Liver (tissue), 9 donors: ENCODE measurements around the gene CALU. TPM values are rescaled to one million over a fixed set of nuclear protein-coding genes. Genes with fewer than 3 reads are reported as not detected.

ENCODE experiments used
- DNase-seq: peaks from one replicate; pipeline ENCODE4 v3.0.0-alpha.2; 2017; ENCODE audit warnings: low spot score
- H3K27ac ChIP-seq, 2 donors: one replicate each; pipeline ENCODE4 v1.7.0; 2013; ENCODE audit warnings: inconsistent platforms in 2 of 2, low read length in 2 of 2, control low read depth in 1 of 2, low read depth in 1 of 2, mild to moderate bottlenecking in 1 of 2
- H3K27me3 ChIP-seq, 4 donors: one replicate each; pipeline versions ENCODE4 v1.6.1 to v1.7.0; 2013; ENCODE audit warnings: low read length in 3 of 4, inconsistent platforms in 1 of 4, mild to moderate bottlenecking in 1 of 4, moderate library complexity in 1 of 4; ENCODE audit not compliant: control insufficient read depth in 4 of 4, insufficient read depth in 4 of 4
- H3K36me3 ChIP-seq, 4 donors: one replicate each; pipeline versions ENCODE4 v1.6.1 to v1.7.0; 2013; ENCODE audit warnings: low read length in 3 of 4, mild to moderate bottlenecking in 3 of 4, low read depth in 1 of 4, moderate library complexity in 1 of 4; ENCODE audit not compliant: control insufficient read depth in 4 of 4, insufficient read depth in 3 of 4
- H3K4me1 ChIP-seq, 4 donors: one replicate each; pipeline versions ENCODE4 v1.6.1 to v1.7.0; 2013; ENCODE audit warnings: low read length in 3 of 4, mild to moderate bottlenecking in 3 of 4, moderate library complexity in 1 of 4; ENCODE audit not compliant: control insufficient read depth in 4 of 4, insufficient read depth in 4 of 4
- H3K4me3 ChIP-seq, 3 donors: one replicate each; pipeline versions ENCODE4 v1.6.1 to v1.7.0; 2013; ENCODE audit warnings: low read length in 3 of 3, control low read depth in 1 of 3, low read depth in 1 of 3, mild to moderate bottlenecking in 1 of 3
- H3K9ac ChIP-seq, 2 donors: one replicate each; pipeline ENCODE4 v1.7.0; 2013; ENCODE audit warnings: low read length in 2 of 2, mild to moderate bottlenecking in 2 of 2, moderate library complexity in 2 of 2, control low read depth in 1 of 2, low read depth in 1 of 2
- H3K9me3 ChIP-seq, 4 donors: one replicate each; pipeline versions ENCODE4 v1.6.1 to v1.7.0; 2013; ENCODE audit warnings: low read length in 3 of 4; ENCODE audit not compliant: control insufficient read depth in 4 of 4
- EGR1 ChIP-seq, 2 donors: IDR thresholded peaks; 2 replicates each; pipeline ENCODE4 v1.6.1; 2016 to 2018; ENCODE audit warnings: antibody characterized with exemption in 2 of 2, low read depth in 2 of 2
- FOXA1 ChIP-seq: IDR thresholded peaks from 2 replicates; pipeline ENCODE4 v1.6.1; 2016; ENCODE audit warnings: antibody characterized with exemption
- FOXA2 ChIP-seq: IDR thresholded peaks from 2 replicates; pipeline ENCODE4 v1.6.1; 2016; ENCODE audit warnings: antibody characterized with exemption
- GABPA ChIP-seq, 2 donors: IDR thresholded peaks in 1 of 2; conservative IDR thresholded peaks in 1 of 2; 2 replicates each; pipeline ENCODE4 v1.6.1; 2016; ENCODE audit warnings: antibody characterized with exemption in 2 of 2, mild to moderate bottlenecking in 1 of 2, moderate library complexity in 1 of 2
- HNF4A ChIP-seq, 2 donors: conservative IDR thresholded peaks; 2 replicates each; pipeline ENCODE4 v1.6.1; 2016; ENCODE audit warnings: antibody characterized with exemption in 2 of 2, mild to moderate bottlenecking in 2 of 2
- HNF4G ChIP-seq: IDR thresholded peaks from 2 replicates; pipeline ENCODE4 v1.6.1; 2016; ENCODE audit warnings: antibody characterized with exemption
- MAX ChIP-seq: IDR thresholded peaks from 2 replicates; pipeline ENCODE4 v1.6.1; 2016; ENCODE audit warnings: antibody characterized with exemption
- NR2F2 ChIP-seq: IDR thresholded peaks from 2 replicates; pipeline ENCODE4 v1.6.1; 2016; ENCODE audit warnings: antibody characterized with exemption
- RAD21 ChIP-seq, 2 donors: IDR thresholded peaks; 2 replicates each; pipeline ENCODE4 v1.6.1; 2016; ENCODE audit warnings: antibody characterized with exemption in 2 of 2, mild to moderate bottlenecking in 2 of 2
- REST ChIP-seq: IDR thresholded peaks from 2 replicates; pipeline ENCODE4 v1.6.1; 2016; ENCODE audit warnings: antibody characterized with exemption, mild to moderate bottlenecking
- RXRA ChIP-seq, 2 donors: IDR thresholded peaks; 2 replicates each; pipeline ENCODE4 v1.6.1; 2017 to 2018; ENCODE audit warnings: antibody characterized with exemption in 2 of 2, mild to moderate bottlenecking in 1 of 2
- SP1 ChIP-seq: IDR thresholded peaks from 2 replicates; pipeline ENCODE4 v1.6.1; 2018; ENCODE audit warnings: antibody characterized with exemption, mild to moderate bottlenecking
- TAF1 ChIP-seq: conservative IDR thresholded peaks from 2 replicates; pipeline ENCODE4 v1.6.1; 2016; ENCODE audit warnings: antibody characterized with exemption, mild to moderate bottlenecking
- YY1 ChIP-seq: IDR thresholded peaks from 2 replicates; pipeline ENCODE4 v1.6.1; 2016; ENCODE audit warnings: antibody characterized with exemption, mild to moderate bottlenecking
- ZBTB33 ChIP-seq: IDR thresholded peaks from 2 replicates; pipeline ENCODE4 v1.6.1; 2016; ENCODE audit warnings: antibody characterized with exemption
- WGBS: extraction: QIAGEN DNeasy Blood & Tissue Kit; methylation state at CpG from one replicate; pipeline ENCODE4 v1.1.7; 2013; 5-methylcytosine and 5-hydroxymethylcytosine counted together
- polyA plus RNA-seq, 2 donors: library from polyadenylated mRNA; stranded (reverse) in 1 of 2; unstranded in 1 of 2; fragments of 200-250 nt in 1 of 2; fragments of >200 nt in 1 of 2; fragmentation: Nextera tagmentation in 1 of 2; extraction: Ambion mirVana in 1 of 2; gene quantifications; one replicate each; pipeline versions ENCODE4 v1.2.1 to v1.2.3, GENCODE V29; 2013 to 2015
- total RNA-seq, 2 donors: library from RNA; depleted of rRNA; stranded (reverse); fragments of >200 nt; gene quantifications; one replicate each; pipeline ENCODE4 v1.2.3, GENCODE V29; 2014
- TF ChIP-seq, protein P1 (sequence below): IDR thresholded peaks from 2 replicates; pipeline ENCODE4 v1.6.1; 2016; ENCODE audit warnings: antibody characterized with exemption
- donor health status: healthy.
- donor health status: healthy.
- donor health status: healthy.
- donor health status: healthy.
- donor health status: healthy.

CALU gene
- total and polyA plus RNA-seq, 4 donors, result 37.1 to 57.9 (median 42.5) TPM

DNA sequence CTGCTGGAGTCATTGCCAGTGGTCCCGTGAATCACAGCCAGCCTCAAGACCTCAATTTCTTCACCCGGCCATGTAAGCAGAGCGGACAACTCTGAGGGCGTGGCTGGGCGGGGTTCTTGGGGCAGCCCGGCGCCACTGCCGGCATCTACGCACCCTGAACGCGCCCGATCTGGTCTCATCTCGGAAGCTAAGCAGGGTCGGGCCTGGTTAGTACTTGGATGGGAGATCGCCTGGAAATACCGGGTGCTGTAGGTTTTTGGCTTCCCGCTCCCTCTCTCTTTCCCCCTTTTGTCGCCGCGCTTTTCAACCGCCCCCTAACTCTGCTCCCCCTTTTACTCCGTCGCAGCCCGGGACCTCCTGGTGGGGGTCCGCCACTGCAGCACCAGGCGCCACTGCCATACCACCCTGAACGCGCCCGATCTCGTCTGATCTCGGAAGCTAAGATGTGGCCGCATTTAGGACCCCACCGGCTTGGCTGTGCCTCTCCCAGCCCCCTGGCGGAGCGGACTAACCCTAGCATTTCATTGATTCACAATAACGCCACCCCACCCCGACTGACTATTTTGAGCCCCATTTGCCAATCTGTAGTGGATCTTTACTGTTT is 41.8 kb upstream of the CALU start:
- Histone ChIP-seq H3K9ac (no peak overlapping the region), H3K27ac (no peak overlapping the region), H3K9me3 (no peaks in the 10 kb centered on the region), H3K4me1 (peaks cover 0 to 3% (median 0%) of the 10 kb centered on the region in 4 donors), H3K4me3 (peak overlapping the region in 1 of 3 donors; percentile 29), H3K27me3 (peaks cover 0 to 20% (median 3%) of the 10 kb centered on the region in 4 donors), H3K36me3 (no peaks in the 10 kb centered on the region)
- no peak for TF ChIP-seq GABPA (IDR thresholded peaks at IDR 0.05 in 1 of 2, conservative IDR thresholded peaks at IDR 0.05 in 1 of 2)
- TF ChIP-seq ZBTB33, result no peak
- TF ChIP-seq, protein P1, sequence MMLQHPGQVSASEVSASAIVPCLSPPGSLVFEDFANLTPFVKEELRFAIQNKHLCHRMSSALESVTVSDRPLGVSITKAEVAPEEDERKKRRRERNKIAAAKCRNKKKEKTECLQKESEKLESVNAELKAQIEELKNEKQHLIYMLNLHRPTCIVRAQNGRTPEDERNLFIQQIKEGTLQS, result no peak
- TF ChIP-seq EGR1 (IDR thresholded peaks at IDR 0.05; ENCODE audit: low read depth in 2 of 2), result no peak
- TF ChIP-seq HNF4G, result no peak
- no peak for TF ChIP-seq RXRA (IDR thresholded peaks at IDR 0.05)
- no peak for TF ChIP-seq REST
- TF ChIP-seq YY1, result no peak
- TF ChIP-seq RAD21 (IDR thresholded peaks at IDR 0.05), result no peak
- no peak for TF ChIP-seq SP1
- peak; percentile 55 for DNase-seq
- 8% methylated on average over 37 of the region's 37 CpGs for WGBS

DNA sequence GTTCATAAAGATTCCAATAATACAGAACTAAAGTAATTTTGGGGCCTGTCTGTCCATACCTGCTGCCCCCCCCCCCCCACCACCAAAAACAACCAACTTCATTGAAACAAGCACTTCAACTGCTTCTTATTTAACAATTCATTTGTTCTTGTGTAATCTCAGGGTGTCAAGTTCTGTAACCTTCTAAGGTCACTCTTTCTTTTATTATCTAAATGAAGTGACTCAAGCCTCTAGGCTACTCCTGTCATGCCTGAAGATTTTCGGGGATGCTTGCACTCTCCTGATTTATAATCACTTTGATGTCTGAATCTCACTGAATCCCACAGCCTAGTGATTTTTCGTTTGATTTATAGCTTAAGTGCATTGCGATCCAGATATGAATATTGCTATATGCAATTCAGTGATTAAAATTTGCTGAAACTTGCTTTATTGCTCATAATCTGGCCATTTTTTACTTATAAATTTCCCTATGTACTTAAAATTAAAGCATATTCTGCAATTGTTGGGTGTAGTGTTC is 39.9 kb upstream of the CALU start:
- 71% methylated on average over 3 of the region's 3 CpGs for WGBS
- DNase-seq, result no peak
- no peaks in the 10 kb centered on the region for H3K9me3 ChIP-seq
- H3K36me3 ChIP-seq, result no peaks in the 10 kb centered on the region
- H3K4me1 ChIP-seq, result peaks cover 0 to 3% (median 0%) of the 10 kb centered on the region in 4 donors
- TF ChIP-seq HNF4G (no peak), HNF4A (conservative IDR thresholded peaks at IDR 0.05) (no peak), SP1 (no peak), NR2F2 (no peak), REST (no peak), FOXA1 (no peak), ZBTB33 (no peak), MAX (no peak), EGR1 (IDR thresholded peaks at IDR 0.05; ENCODE audit: low read depth in 2 of 2) (no peak), RAD21 (IDR thresholded peaks at IDR 0.05) (no peak), FOXA2 (no peak), TAF1 (no peak), YY1 (no peak)
- TF ChIP-seq, protein P1, result no peak
- no peak overlapping the region for H3K27ac ChIP-seq
- H3K9ac ChIP-seq, result no peak overlapping the region
- no peak overlapping the region for H3K4me3 ChIP-seq
- peaks cover 0 to 20% (median 3%) of the 10 kb centered on the region in 4 donors for H3K27me3 ChIP-seq
